Muscle layer of colon (tissue), 2 donors: ENCODE results near the gene ARHGAP20.

ENCODE experiments used
- H3K27ac ChIP-seq: one replicate; pipeline ENCODE4 v1.7.0; 2013; ENCODE audit warnings: low read depth, mild to moderate bottlenecking, low read length, moderate library complexity
- H3K27me3 ChIP-seq, 2 donors: one replicate each; pipeline ENCODE4 v1.7.0; 2013; ENCODE audit warnings: low read length in 2 of 2, mild to moderate bottlenecking in 2 of 2; ENCODE audit not compliant: insufficient read depth in 2 of 2, control insufficient read depth in 1 of 2
- H3K36me3 ChIP-seq: one replicate; pipeline ENCODE4 v1.7.0; 2013; ENCODE audit warnings: mild to moderate bottlenecking, low read length; ENCODE audit not compliant: insufficient read depth
- H3K4me1 ChIP-seq: one replicate; pipeline ENCODE4 v1.7.0; 2013; ENCODE audit warnings: mild to moderate bottlenecking, low read length; ENCODE audit not compliant: insufficient read depth
- H3K4me3 ChIP-seq, 2 donors: one replicate each; pipeline ENCODE4 v1.7.0; 2013; ENCODE audit warnings: low read length in 2 of 2, low read depth in 1 of 2, mild to moderate bottlenecking in 1 of 2, moderate library complexity in 1 of 2
- H3K9ac ChIP-seq: one replicate; pipeline ENCODE4 v1.7.0; 2013; ENCODE audit warnings: low read length
- H3K9me3 ChIP-seq: one replicate; pipeline ENCODE4 v1.7.0; 2013; ENCODE audit warnings: mild to moderate bottlenecking, low read length
- donor health status: abdominal sarcoma.
- donor health status: Adenocarcinoma of cecum.

ARHGAP20 gene

GRCh38 chr11:110711776-110712658 is at the start of gene ARHGAP20:
Gene ARHGAP20 (minus strand): TSS chr11:110712437. CDS start chr11:110712231, 206 bp downstream.
- peaks cover 4% of the 10 kb centered on the region for H3K4me1 ChIP-seq
- H3K36me3 ChIP-seq: no peaks in the 10 kb centered on the region
- no peaks in the 10 kb centered on the region for H3K9me3 ChIP-seq
- H3K27me3 ChIP-seq: no peaks in the 10 kb centered on the region
- peak within 1 kb of the TSS; percentile 6 for H3K9ac ChIP-seq
- H3K27ac ChIP-seq: peak within 1 kb of the TSS; percentile 63
- H3K4me3 ChIP-seq: peak within 1 kb of the TSS; percentile 77 to 79

GRCh38 chr11:110761991-110762390 is 49.8 kb upstream of the ARHGAP20 start:
- Histone ChIP-seq H3K4me1 (peaks cover 12% of the 10 kb centered on the region), H3K9me3 (no peaks in the 10 kb centered on the region), H3K9ac (no peak overlapping the region), H3K36me3 (no peaks in the 10 kb centered on the region), H3K27ac (no peak overlapping the region), H3K27me3 (no peaks in the 10 kb centered on the region), H3K4me3 (no peak overlapping the region)

GRCh38 chr11:110761131-110761530 is 48.9 kb upstream of the ARHGAP20 start:
- peaks cover 17% of the 10 kb centered on the region for H3K4me1 ChIP-seq
- no peak overlapping the region for H3K27ac ChIP-seq
- no peak overlapping the region for H3K4me3 ChIP-seq
- no peaks in the 10 kb centered on the region for H3K9me3 ChIP-seq
- H3K36me3 ChIP-seq: no peaks in the 10 kb centered on the region
- no peaks in the 10 kb centered on the region for H3K27me3 ChIP-seq
- H3K9ac ChIP-seq: no peak overlapping the region

GRCh38 chr11:110759972-110760381 is 47.7 kb upstream of the ARHGAP20 start:
- H3K27me3 ChIP-seq: no peaks in the 10 kb centered on the region
- H3K4me1 ChIP-seq: peaks cover 22% of the 10 kb centered on the region
- no peaks in the 10 kb centered on the region for H3K9me3 ChIP-seq
- no peak overlapping the region for H3K27ac ChIP-seq
- H3K36me3 ChIP-seq: no peaks in the 10 kb centered on the region
- H3K4me3 ChIP-seq: no peak overlapping the region
- no peak overlapping the region for H3K9ac ChIP-seq

- H3K9ac ChIP-seq: no peak overlapping the region
- peaks cover 16% of the 10 kb centered on the region for H3K4me1 ChIP-seq
Measured at GRCh38 chr11:110757962-110758755, 45.9 kb upstream of the ARHGAP20 start.

GRCh38 chr11:110757066-110757465 is 44.8 kb upstream of the ARHGAP20 start:
- H3K36me3 ChIP-seq: no peaks in the 10 kb centered on the region
- H3K27ac ChIP-seq: no peak overlapping the region
- no peak overlapping the region for H3K4me3 ChIP-seq
- no peak overlapping the region for H3K9ac ChIP-seq
- H3K27me3 ChIP-seq: no peaks in the 10 kb centered on the region
- H3K4me1 ChIP-seq: peaks cover 15% of the 10 kb centered on the region
- no peaks in the 10 kb centered on the region for H3K9me3 ChIP-seq

More at GRCh38 chr11:110757962-110758755, 45.9 kb upstream of the ARHGAP20 start:
- Histone ChIP-seq H3K9me3 (no peaks in the 10 kb centered on the region), H3K27me3 (no peaks in the 10 kb centered on the region), H3K4me3 (no peak overlapping the region), H3K27ac (no peak overlapping the region), H3K36me3 (no peaks in the 10 kb centered on the region)

- H3K4me3 ChIP-seq: no peak overlapping the region
- no peak overlapping the region for H3K9ac ChIP-seq
- no peak overlapping the region for H3K27ac ChIP-seq
- H3K36me3 ChIP-seq: no peaks in the 10 kb centered on the region
- no peaks in the 10 kb centered on the region for H3K27me3 ChIP-seq
- H3K9me3 ChIP-seq: no peaks in the 10 kb centered on the region
- peaks cover 15% of the 10 kb centered on the region for H3K4me1 ChIP-seq
Measured at GRCh38 chr11:110755941-110756340, 43.7 kb upstream of the ARHGAP20 start.

GRCh38 chr11:110752890-110753289 is 40.7 kb upstream of the ARHGAP20 start:
- no peak overlapping the region for H3K9ac ChIP-seq
- H3K27ac ChIP-seq: no peak overlapping the region
- no peak overlapping the region for H3K4me3 ChIP-seq
- no peaks in the 10 kb centered on the region for H3K27me3 ChIP-seq
- H3K4me1 ChIP-seq: peaks cover 10% of the 10 kb centered on the region
- no peaks in the 10 kb centered on the region for H3K9me3 ChIP-seq
- no peaks in the 10 kb centered on the region for H3K36me3 ChIP-seq

- Histone ChIP-seq H3K9me3 (no peaks in the 10 kb centered on the region), H3K27ac (no peak overlapping the region), H3K4me3 (no peak overlapping the region), H3K27me3 (no peaks in the 10 kb centered on the region), H3K4me1 (no peaks in the 10 kb centered on the region), H3K36me3 (no peaks in the 10 kb centered on the region), H3K9ac (no peak overlapping the region)
Measured at GRCh38 chr11:110750100-110750499, 37.9 kb upstream of the ARHGAP20 start.

GRCh38 chr11:110747531-110747930 is 35.3 kb upstream of the ARHGAP20 start:
- Histone ChIP-seq H3K27ac (no peak overlapping the region), H3K9me3 (no peaks in the 10 kb centered on the region), H3K4me1 (no peaks in the 10 kb centered on the region), H3K36me3 (no peaks in the 10 kb centered on the region), H3K27me3 (no peaks in the 10 kb centered on the region), H3K9ac (no peak overlapping the region), H3K4me3 (no peak overlapping the region)

- no peaks in the 10 kb centered on the region for H3K27me3 ChIP-seq
- H3K4me1 ChIP-seq: no peaks in the 10 kb centered on the region
- H3K4me3 ChIP-seq: no peak overlapping the region
- H3K27ac ChIP-seq: no peak overlapping the region
- H3K9ac ChIP-seq: no peak overlapping the region
- H3K36me3 ChIP-seq: no peaks in the 10 kb centered on the region
- no peaks in the 10 kb centered on the region for H3K9me3 ChIP-seq
Measured at GRCh38 chr11:110738641-110739040, 26.4 kb upstream of the ARHGAP20 start.
